NCI-H510A treated with DMSO at 0.1 percent for 48 hours (cell line): ENCODE results near the gene PHF13.

ENCODE experiments used
- DNase-seq: peaks from one replicate; lab custom pipeline; 2025; lab: John Stamatoyannopoulos, UW

The PHF13 gene

DNA sequence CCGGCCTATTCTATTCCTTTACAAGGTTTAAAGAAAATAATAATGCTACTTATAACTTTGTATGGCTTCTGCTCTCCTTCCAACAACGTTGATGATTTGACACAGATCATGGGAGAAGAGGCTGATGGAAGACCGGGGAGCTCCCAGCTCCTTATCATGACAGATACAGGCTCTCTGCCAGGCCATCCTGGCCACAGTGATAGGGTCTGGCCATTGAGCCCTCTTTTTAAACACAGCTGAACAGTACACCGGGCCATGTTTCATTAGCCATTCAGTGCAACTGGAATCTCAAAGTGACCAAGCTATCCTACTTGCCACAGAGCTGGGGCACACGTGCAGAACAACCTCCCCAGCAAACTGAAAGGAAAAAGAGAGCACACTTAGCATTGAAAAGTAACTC is 53.2 kb downstream of the PHF13 start:
- no peak for DNase-seq

DNA sequence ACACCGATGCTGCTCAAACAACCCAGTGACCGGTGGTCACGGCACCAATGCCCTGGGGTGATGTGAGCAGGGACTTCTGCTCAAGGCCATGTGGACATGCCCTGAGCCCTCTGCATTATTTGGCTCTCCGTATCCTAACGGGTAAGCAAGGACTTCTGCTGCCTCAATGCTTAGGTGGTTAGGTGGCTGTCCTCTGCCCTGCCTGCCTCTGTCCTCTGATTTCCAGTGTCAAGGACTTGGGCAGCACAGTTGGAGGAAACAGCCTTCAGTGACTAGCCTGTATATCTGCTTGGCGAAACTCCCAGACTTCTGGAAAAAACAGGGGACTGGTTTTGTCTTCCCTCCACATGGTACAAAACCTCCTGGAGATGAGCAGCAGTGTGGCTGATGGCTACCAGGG is 53.6 kb downstream of the PHF13 start:
- DNase-seq: no peak

DNA sequence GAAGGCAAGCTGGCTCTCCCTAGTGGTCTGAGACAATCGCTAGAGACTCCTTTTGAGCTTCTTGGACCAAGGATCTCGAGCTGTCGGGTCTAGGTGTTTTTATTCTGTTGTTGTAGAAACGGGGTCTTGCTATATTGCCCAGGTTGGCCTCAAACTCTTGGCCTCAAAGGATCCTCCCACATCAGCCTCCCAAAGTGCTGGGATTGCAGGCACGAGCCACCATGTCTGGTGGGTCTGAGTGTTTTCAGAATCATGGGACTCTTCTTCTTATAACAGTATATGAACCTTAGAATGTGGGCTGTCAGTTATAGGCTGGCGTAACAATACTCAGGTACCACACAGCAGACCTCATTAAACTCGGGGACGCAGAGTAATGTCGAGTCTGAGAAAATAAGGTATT is 55.0 kb downstream of the PHF13 start:
- no peak for DNase-seq

DNA sequence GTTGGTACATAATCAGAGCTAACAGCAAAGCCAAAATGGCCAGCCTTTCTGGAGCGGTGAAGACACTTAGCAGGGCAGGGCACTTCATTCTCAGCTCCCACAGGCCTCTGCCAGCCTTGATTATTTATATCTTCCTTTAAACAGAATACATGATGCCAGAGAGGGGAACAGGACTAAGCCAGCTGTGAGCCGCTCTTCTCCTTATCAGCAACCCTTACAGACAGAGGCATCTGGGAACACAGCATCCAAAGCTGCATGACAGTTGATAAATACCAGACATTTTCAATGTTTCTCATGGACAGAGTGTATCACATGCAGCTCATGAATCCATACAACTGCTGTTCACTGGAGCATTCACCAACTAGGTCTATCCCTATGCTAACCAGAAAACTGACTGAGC is 59.0 kb downstream of the PHF13 start:
- no peak for DNase-seq
